ENCODE measurements around the gene MSN.
"Not testable (repeated sequence)": the region's sequence is repeated elsewhere in the genome, so short reads cannot be mapped to it uniquely, and the experiment has no call there.

Gene MSN

GRCh38 chrX:65723706-65724105 lies 56.3 kb downstream of the MSN start:
- FAIRE-seq, result no peak

GRCh38 chrX:65726715-65727114 lies 59.3 kb downstream of the MSN start:
- FAIRE-seq, result no peak

GRCh38 chrX:65731684-65732289 lies 64.3 kb downstream of the MSN start:
- FAIRE-seq, result no peak

DNA sequence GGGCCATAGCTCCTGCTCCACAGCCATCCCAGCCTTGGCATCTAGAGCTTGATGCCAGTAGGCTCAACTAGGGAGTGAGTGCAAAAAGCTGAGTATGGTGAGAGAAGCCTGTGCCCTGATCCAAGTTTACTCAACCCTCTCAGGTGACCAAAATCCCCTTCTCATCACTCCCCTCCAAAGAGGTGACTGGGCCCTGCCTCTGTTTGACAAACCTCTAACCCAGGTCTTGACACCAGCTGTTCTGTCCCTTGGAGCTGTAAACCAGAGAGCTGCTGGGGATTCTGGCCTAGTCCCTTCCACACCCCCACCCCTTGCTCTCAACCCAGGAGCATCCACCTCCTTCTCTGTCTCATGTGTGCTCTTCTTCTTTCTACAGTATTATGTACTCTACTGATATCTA lies 73.5 kb downstream of the MSN start:
- FAIRE-seq, result no peak

GRCh38 chrX:65741823-65742222 lies 74.4 kb downstream of the MSN start:
- FAIRE-seq, result no peak

- no peak for FAIRE-seq
These were observed 77.5 kb downstream of the MSN start for GRCh38 chrX:65744965-65745364.

- no peak for FAIRE-seq
These were observed 78.0 kb downstream of the MSN start for GRCh38 chrX:65745427-65745826.

GRCh38 chrX:65745992-65746391 lies 78.5 kb downstream of the MSN start:
- no peak for FAIRE-seq

DNA sequence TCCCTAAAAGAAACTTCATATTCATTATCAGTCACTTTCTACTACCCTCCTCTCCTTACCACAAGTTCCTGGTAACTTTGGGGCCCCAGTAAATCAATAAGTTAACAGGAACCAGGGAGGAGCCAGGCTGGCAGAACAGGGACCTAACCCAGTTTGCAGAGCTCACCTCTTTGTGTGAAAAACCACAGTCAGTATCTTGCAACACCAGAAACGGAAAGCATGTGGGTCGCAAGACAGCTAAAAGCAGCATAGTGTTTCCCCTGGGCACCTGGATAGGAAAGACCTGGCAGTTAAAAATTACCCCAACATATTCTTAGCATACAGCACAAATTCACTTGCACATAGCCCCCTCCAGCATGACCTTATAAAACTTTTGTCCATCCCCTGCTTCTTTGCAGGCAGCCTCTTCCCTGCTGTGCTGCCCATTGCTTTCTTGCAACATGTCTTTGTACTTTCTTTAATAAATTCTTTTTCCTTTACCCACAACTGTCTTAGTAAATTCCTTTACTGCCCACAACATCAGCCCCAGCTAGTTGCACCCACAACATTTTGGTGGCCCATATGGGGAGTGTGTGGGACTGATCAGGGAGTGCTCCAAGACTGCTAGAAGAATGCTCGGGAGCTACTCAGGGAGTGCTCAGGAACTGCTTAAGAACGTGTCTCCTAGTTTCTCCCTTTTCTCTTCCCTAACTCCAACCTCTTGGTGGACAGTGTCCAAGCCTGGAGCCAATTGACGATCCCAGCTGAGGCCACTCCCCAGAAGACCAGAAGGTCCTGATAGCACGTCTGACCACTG lies 83.4 kb downstream of the MSN start:
- FAIRE-seq, result no peak

GRCh38 chrX:65751519-65751918 lies 84.1 kb downstream of the MSN start:
- FAIRE-seq, result no peak

- FAIRE-seq, result no peak
These were observed 84.8 kb downstream of the MSN start for GRCh38 chrX:65752294-65752693.

DNA sequence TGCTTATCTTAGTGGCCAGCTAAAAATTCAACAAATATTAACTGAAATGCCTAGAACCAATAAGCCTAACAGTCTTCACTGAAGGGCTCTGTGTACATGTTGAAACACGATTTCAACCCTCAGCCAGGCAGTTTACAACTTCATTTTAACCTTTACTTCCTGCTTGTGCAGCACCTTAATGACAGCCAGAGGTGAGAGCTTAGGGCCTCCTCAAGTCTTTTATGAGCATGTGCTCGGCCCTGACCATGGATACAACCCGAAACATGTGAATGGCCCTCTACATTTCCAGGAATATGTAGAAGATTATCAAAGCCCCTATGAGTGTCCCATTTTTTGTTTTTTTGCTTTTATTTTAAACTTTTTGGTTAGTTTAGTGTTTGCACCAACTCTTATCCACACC lies 88.3 kb downstream of the MSN start:
- FAIRE-seq, result no peak

- FAIRE-seq, result no peak
These were observed 90.5 kb downstream of the MSN start for GRCh38 chrX:65757943-65758342.

DNA sequence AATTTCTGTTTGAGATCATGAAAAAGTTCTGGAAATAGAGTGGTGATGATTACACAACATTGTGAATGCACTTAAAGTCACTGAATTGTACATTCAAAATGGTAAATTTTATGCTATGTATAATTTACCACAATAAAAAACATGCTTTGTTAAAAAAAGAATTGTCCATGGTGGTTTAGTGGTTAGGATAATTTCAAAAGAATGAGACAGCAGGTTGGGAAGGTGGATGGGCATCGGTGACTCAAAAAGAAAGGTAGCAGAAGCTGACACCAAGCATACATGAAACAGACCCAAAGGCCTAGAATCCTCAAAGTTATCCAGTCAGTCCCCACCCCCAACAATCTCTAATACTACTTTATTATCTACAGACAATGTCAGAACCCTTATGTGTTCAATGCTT lies 91.1 kb downstream of the MSN start:
- FAIRE-seq, result no peak

- not testable (repeated sequence) for FAIRE-seq
These were observed 92.1 kb downstream of the MSN start for GRCh38 chrX:65759525-65759924.

DNA sequence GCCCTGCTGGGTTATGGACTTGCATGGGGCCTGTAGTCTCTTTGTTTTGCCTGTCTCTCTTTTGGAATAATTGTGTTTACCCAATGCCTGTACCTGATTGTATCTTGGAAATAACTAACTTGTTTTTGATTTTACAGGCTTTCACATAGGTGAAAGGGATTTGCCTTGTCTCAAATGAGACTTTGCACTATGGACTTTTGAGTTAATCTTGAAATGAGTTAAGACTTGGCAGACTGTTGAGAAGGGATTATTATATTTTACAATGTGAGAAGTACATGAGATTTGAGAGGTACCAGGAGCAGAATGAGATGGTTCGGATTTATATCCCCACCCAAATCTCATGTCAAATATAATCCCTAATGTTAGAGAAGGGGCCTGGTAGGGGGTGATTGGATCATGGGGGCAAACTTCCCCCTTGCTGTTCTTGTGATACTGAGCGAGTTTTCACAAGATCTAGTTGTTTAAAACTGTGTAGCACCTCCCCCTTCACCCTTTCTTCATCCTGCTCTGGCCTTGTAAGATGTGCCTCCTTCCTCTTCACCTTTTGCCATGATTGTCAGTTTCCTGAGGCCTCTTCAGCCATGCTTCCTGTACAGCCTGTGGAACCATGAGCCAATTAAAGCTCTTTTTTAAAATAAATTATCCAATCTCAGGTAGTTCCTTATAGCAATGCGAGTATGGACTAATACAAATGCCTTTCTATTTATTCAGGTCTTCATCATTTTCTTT lies 102.3 kb downstream of the MSN start:
- FAIRE-seq, result no peak

DNA sequence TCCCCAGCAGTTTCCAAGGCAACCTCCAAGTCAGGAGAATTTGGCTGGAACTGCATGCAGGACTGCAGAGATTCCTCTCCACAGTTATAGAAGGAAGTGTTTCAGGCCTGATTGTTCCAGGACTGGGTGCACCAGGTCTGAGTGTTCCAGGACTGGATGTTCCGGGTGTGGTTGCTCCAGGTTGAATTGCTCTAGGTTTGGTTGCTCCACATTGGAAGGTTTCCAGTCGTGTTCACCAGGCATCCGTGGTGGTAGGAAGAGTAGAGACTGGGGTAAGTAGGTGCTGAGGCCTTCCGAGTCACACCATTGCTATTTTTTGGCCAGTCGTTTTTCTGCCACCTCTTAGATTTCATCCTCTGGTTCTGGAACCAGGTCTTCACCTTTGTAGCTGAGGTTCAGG lies 105.4 kb downstream of the MSN start:
- FAIRE-seq, result no peak

- FAIRE-seq, result no peak
These were observed 114.4 kb downstream of the MSN start for GRCh38 chrX:65781845-65782244.

GRCh38 chrX:65783746-65784145 lies 116.3 kb downstream of the MSN start:
- no peak for FAIRE-seq

Measured in A204.1 (cell line).